ENCODE measurements around the gene C1QL2.

- TF ChIP-seq ARNT (IDR thresholded peaks at IDR 0.05) (no peak), FOXM1 (IDR thresholded peaks at IDR 0.05; ENCODE audit: borderline replicate concordance) (no peak), HDGF (IDR thresholded peaks at IDR 0.05; ENCODE audit: borderline replicate concordance) (no peak), FOXA1 (IDR thresholded peaks at IDR 0.05) (no peak), CTBP1 (IDR thresholded peaks at IDR 0.05; ENCODE audit: borderline replicate concordance) (no peak), BHLHE40 (IDR thresholded peaks at IDR 0.05; ENCODE audit: borderline replicate concordance) (no peak), TARDBP (IDR thresholded peaks at IDR 0.05) (no peak), FOXK2 (IDR thresholded peaks at IDR 0.05) (no peak), L3MBTL2 (conservative IDR thresholded peaks at IDR 0.05) (no peak)
These were observed 23.4 kb upstream of the C1QL2 start for GRCh38 chr2:119181791-119182445.
